Loucy (cell line): Measurements from ENCODE around the gene STMP1.
"Not testable (repeated sequence)": the region's sequence is repeated elsewhere in the genome, so short reads cannot be mapped to it uniquely, and the experiment has no call there.

Experiments used
- H2AFZ ChIP-seq: fragments of 200-600 bp; sonication (generic); 2 replicates; pipeline ENCODE4 v1.6.0; 2016; ENCODE audit warnings: antibody characterized with exemption, mild to moderate bottlenecking, low read length, moderate library complexity
- H3F3A ChIP-seq: fragments of 200-600 bp; 2 replicates; pipeline ENCODE4 v1.6.0; 2016; ENCODE audit warnings: antibody characterized with exemption, low read depth, mild to moderate bottlenecking
- H3K27me3 ChIP-seq: fragments of 200-600 bp; sonication (generic); 2 replicates; pipeline ENCODE4 v1.6.1; 2014; ENCODE audit warnings: low read length, mild to moderate bottlenecking; ENCODE audit not compliant: insufficient read depth, poor library complexity, severe bottlenecking
- H3K36me3 ChIP-seq: fragments of 200-600 bp; sonication (generic); 2 replicates; pipeline ENCODE4 v1.6.1; 2016; ENCODE audit warnings: low read length; ENCODE audit not compliant: insufficient read depth
- H3K4me1 ChIP-seq: fragments of 200-600 bp; sonication (generic); 2 replicates; pipeline ENCODE4 v1.5.1; 2014; ENCODE audit warnings: low read length, mild to moderate bottlenecking; ENCODE audit not compliant: insufficient read depth, poor library complexity, severe bottlenecking
- H3K4me2 ChIP-seq: fragments of 200-600 bp; sonication (generic); 2 replicates; pipeline ENCODE4 v1.6.0; 2014; ENCODE audit warnings: antibody characterized with exemption, low read length, low read depth, mild to moderate bottlenecking; ENCODE audit not compliant: poor library complexity, severe bottlenecking
- H3K4me3 ChIP-seq: fragments of 200-600 bp; sonication (generic); 2 replicates; pipeline ENCODE4 v1.5.1; 2014; ENCODE audit warnings: low read length, mild to moderate bottlenecking, mixed read lengths; ENCODE audit not compliant: poor library complexity, severe bottlenecking
- H3K79me2 ChIP-seq: fragments of 200-600 bp; sonication (generic); 2 replicates; pipeline ENCODE4 v1.6.1; 2014; ENCODE audit warnings: low read length; ENCODE audit not compliant: insufficient read depth
- H3K9ac ChIP-seq: fragments of 200-600 bp; sonication (generic); 2 replicates; pipeline ENCODE4 v1.6.0; 2014; ENCODE audit warnings: mild to moderate bottlenecking, low read depth, low read length, moderate library complexity; ENCODE audit not compliant: poor library complexity, severe bottlenecking
- H3K9me2 ChIP-seq: fragments of 200-600 bp; sonication (generic); replicated peaks from 2 replicates; pipeline ENCODE4 v1.6.1; 2016; ENCODE audit warnings: low read depth, low read length, mixed read lengths
- H3K9me3 ChIP-seq: fragments of 200-600 bp; sonication (generic); 2 replicates; pipeline ENCODE4 v1.6.1; 2014; ENCODE audit warnings: mild to moderate bottlenecking, antibody characterized with exemption, low read length, low read depth; ENCODE audit not compliant: insufficient read depth
- H4K20me1 ChIP-seq: fragments of 200-600 bp; sonication (generic); 2 replicates; pipeline ENCODE4 v1.6.0; 2014; ENCODE audit warnings: antibody characterized with exemption, low read length, mild to moderate bottlenecking; ENCODE audit not compliant: insufficient read depth, poor library complexity, severe bottlenecking
- CTCF ChIP-seq: fragments of 200-600 bp; sonication (generic); conservative IDR thresholded peaks from 2 replicates; pipeline ENCODE4 v1.5.1; 2014; ENCODE audit warnings: mild to moderate bottlenecking, antibody characterized with exemption, low read length
- EZH2phosphoT487 ChIP-seq: fragments of 200-600 bp; IDR thresholded peaks from 2 replicates; pipeline ENCODE4 v1.6.1; 2018; ENCODE audit warnings: antibody characterized with exemption, mild to moderate bottlenecking, moderate library complexity, borderline replicate concordance

STMP1 gene

GRCh38 chr7:135634191-135634878, 28.0 kb upstream of the STMP1 start:
- TF ChIP-seq CTCF: no peak
- TF ChIP-seq EZH2phosphoT487: no peak
- no peak overlapping the region for H3K4me3 ChIP-seq
- H3K9ac ChIP-seq: no peak overlapping the region
- no peaks in the 10 kb centered on the region for H3F3A ChIP-seq
- H2AFZ ChIP-seq: no peak overlapping the region
- H3K27me3 ChIP-seq: no peaks in the 10 kb centered on the region
- no peaks in the 10 kb centered on the region for H3K9me3 ChIP-seq
- no peaks in the 10 kb centered on the region for H4K20me1 ChIP-seq
- H3K4me1 ChIP-seq: no peaks in the 10 kb centered on the region
- no peaks in the 10 kb centered on the region for H3K9me2 ChIP-seq
- H3K79me2 ChIP-seq: no peaks in the 10 kb centered on the region
- H3K4me2 ChIP-seq: no peak overlapping the region
- H3K36me3 ChIP-seq: peaks cover 77% of the 10 kb centered on the region; the same call in 1 of the 2 replicates

DNA sequence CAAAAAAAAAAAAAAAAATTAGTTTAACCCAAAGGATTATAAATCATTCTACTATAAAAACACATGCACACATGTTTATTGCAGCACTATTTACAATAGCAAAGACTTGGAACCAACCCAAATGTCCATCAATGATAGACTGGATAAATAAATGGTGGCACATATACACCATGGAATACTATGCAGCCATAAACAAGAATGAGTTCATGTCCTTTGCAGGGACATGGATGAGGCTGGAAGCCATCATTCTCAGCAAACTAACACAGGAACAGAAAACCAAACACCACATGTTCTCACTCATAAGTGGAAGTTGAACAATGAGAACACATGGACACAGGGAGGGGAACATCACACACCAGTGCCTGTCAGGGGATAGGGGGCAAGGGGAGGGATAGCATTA, 22.6 kb upstream of the STMP1 start:
- not testable (repeated sequence) for H2AFZ ChIP-seq, H3K9me3 ChIP-seq, H3K4me1 ChIP-seq, H3K4me2 ChIP-seq, H3K9me2 ChIP-seq, H3K4me3 ChIP-seq, H3K79me2 ChIP-seq, H3F3A ChIP-seq, H4K20me1 ChIP-seq, H3K9ac ChIP-seq, H3K27me3 ChIP-seq
- peaks cover 92% of the 10 kb centered on the region for H3K36me3 ChIP-seq

GRCh38 chr7:135644154-135644553, 18.2 kb upstream of the STMP1 start:
- Histone ChIP-seq H3K4me1 (no peaks in the 10 kb centered on the region), H3K4me2 (no peak overlapping the region), H2AFZ (no peak overlapping the region), H3K27me3 (no peaks in the 10 kb centered on the region), H4K20me1 (no peaks in the 10 kb centered on the region), H3K36me3 (peaks cover 91% of the 10 kb centered on the region), H3F3A (no peaks in the 10 kb centered on the region), H3K9me2 (no peaks in the 10 kb centered on the region), H3K4me3 (no peak overlapping the region), H3K9me3 (no peaks in the 10 kb centered on the region), H3K9ac (no peak overlapping the region), H3K79me2 (no peaks in the 10 kb centered on the region)
- TF ChIP-seq CTCF (no peak), EZH2phosphoT487 (no peak)

- Histone ChIP-seq H3K79me2 (no peaks in the 10 kb centered on the region), H3K9me3 (no peaks in the 10 kb centered on the region), H3F3A (no peaks in the 10 kb centered on the region), H4K20me1 (no peaks in the 10 kb centered on the region), H3K4me2 (no peak overlapping the region), H3K36me3 (peaks cover 89% of the 10 kb centered on the region), H3K4me1 (no peaks in the 10 kb centered on the region), H2AFZ (no peak overlapping the region), H3K9ac (no peak overlapping the region), H3K4me3 (no peak overlapping the region), H3K9me2 (no peaks in the 10 kb centered on the region), H3K27me3 (no peaks in the 10 kb centered on the region)
- TF ChIP-seq CTCF (no peak), EZH2phosphoT487 (no peak)
These were observed 17.6 kb upstream of the STMP1 start for GRCh38 chr7:135644729-135645128.
